Ovary (tissue), 3 donors: Measurements from ENCODE around the gene FXYD5.

Experiments
- CTCF ChIP-seq, 3 donors: fragments of 450-650 bp in 2 of 3; fragments of 200-600 bp in 1 of 3; IDR thresholded peaks; one replicate each; pipeline versions ENCODE4 v1.5.1 to v1.8.0; 2016 to 2022; ENCODE audit warnings: antibody characterized with exemption in 3 of 3, mild to moderate bottlenecking in 1 of 3
- EP300 ChIP-seq: sonication (generic); formaldehyde crosslinking; IDR thresholded peaks from one replicate; pipeline ENCODE4 v1.6.1; 2017; ENCODE audit warnings: antibody characterized with exemption
- POLR2A ChIP-seq: fragments of 450-650 bp; IDR thresholded peaks from one replicate; pipeline ENCODE4 v1.6.1; 2017; ENCODE audit warnings: antibody characterized with exemption, mild to moderate bottlenecking, moderate library complexity
- donor health status: DM: no; HTN: no; CAD: no.

DNA sequence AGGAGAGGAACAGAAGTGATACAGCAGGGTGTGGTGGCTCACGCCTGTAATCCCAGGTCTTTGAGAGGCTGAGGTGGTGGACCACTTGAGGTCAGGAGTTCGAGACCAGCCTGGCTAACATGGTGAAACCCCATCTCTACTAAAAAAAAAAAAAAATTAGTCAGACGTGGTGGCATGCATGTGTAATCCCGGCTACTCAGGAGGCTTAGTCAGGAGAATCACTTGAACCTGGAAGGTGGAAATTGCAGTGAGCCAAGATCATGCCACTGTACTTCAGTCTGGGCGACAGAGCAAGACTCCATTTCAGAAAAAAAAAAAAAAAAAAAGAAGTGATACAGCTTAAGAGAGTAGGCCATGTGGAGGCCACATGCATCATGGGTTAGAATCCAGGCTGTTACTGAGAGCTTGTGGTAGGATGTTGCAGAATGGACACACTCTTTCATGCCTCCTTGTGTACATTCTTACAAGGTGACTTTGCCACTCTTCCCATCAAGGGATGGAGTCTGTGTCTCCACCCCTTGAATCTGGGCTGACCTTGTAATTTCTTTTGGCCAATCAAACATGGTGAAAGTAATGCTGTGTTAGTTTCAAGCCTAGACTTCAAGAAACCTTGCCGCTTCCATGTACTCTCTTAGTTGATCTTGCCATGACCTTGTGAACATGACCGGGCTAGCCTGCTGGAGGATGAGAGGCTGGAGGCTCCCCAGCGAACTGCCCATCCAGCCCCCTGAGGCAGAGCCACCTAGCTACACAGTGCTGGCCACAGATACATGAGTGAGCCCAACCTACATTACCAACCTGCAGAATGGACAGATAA, 61.7 kb downstream of the FXYD5 start:
- TF ChIP-seq CTCF (IDR thresholded peaks at IDR 0.05) (no peak), POLR2A (no peak), EP300 (no peak)
